GM10266 (cell line): ENCODE data around the gene NKD2.
"Not testable (repeated sequence)": the region's sequence is repeated elsewhere in the genome, so short reads cannot be mapped to it uniquely, and the experiment has no call there.

Experiments
- DNase-seq: peaks from one replicate; pipeline ENCODE4 v3.0.0; 2012; ENCODE audit errors: extremely low spot score
- TF ChIP-seq, protein P1 (sequence below): IDR thresholded peaks from 2 replicates; pipeline ENCODE4 v1.5.1; 2012; ENCODE audit warnings: mild to moderate bottlenecking, low read depth; ENCODE audit not compliant: control insufficient read depth, insufficient read depth; ENCODE audit errors: missing control alignments

NKD2 gene

GRCh38 chr5:1078206-1078605, 69.6 kb downstream of the NKD2 start:
- DNase-seq, result no peak
- TF ChIP-seq, protein P1, sequence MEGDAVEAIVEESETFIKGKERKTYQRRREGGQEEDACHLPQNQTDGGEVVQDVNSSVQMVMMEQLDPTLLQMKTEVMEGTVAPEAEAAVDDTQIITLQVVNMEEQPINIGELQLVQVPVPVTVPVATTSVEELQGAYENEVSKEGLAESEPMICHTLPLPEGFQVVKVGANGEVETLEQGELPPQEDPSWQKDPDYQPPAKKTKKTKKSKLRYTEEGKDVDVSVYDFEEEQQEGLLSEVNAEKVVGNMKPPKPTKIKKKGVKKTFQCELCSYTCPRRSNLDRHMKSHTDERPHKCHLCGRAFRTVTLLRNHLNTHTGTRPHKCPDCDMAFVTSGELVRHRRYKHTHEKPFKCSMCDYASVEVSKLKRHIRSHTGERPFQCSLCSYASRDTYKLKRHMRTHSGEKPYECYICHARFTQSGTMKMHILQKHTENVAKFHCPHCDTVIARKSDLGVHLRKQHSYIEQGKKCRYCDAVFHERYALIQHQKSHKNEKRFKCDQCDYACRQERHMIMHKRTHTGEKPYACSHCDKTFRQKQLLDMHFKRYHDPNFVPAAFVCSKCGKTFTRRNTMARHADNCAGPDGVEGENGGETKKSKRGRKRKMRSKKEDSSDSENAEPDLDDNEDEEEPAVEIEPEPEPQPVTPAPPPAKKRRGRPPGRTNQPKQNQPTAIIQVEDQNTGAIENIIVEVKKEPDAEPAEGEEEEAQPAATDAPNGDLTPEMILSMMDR, result no peak

- TF ChIP-seq, protein P1, result no peak
- DNase-seq, result no peak
Measured at GRCh38 chr5:1078851-1079250, 70.2 kb downstream of the NKD2 start.

DNA sequence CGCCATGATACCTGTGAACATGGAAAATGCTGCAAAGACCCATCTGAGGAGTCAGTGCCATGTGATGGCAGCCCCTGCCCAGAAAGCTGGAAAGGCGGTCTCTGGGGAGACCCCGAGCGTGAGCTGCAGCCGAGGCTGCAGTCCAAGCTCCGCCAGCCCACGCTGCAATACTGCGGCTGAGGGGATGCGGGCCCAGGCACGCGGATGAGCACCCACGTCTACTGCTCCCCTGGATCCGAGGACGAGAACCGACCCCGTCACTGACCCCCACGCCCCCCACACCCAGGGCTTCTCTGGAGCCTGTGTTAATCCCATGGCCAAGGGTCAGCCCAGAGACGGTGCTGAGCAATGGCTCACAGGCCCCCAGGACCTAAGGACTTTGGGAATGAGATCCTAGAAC, 70.9 kb downstream of the NKD2 start:
- TF ChIP-seq, protein P1, result no peak
- DNase-seq, result no peak

DNA sequence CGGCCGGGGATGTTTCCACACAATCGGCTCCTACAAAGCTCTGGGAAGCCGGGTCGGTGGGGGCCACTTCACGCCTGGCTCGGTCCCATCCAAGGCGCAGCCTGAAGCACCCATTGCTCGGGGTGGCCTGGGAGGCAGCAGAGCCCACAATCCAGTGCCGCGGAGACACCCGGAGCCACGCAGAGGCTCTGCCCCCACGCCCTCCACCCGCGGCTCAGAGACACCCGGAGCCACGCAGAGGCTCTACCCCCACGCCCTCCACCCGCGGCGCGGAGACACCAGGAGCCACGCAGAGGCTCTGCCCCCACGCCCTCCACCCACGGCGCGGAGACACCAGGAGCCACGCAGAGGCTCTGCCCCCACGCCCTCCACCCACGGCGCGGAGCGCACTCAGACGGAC, 71.4 kb downstream of the NKD2 start:
- DNase-seq, result no peak
- TF ChIP-seq, protein P1, result no peak

DNA sequence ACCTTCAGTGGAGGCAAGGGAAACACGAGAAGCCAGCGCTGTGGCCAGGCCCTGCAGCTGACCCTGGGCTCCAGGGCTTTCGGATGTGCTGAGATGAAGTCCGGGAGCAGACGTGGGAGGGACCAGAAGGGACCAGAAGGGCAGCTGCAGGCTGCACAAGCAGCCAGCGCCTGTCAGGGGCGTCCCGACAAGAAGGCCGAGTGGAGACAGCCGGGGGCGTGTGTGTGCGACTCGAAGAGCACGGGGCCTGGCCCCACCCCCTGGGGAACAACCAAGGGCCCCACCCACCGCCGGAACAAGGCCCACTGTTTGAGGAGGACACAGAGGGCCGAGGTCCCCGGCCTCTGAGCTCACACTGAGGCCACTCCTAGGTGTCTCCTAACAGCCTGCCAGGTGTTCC, 71.8 kb downstream of the NKD2 start:
- TF ChIP-seq, protein P1, result no peak
- DNase-seq, result no peak

- no peak for DNase-seq
- TF ChIP-seq, protein P1, result no peak
Measured at GRCh38 chr5:1081519-1081918, 72.9 kb downstream of the NKD2 start.

DNA sequence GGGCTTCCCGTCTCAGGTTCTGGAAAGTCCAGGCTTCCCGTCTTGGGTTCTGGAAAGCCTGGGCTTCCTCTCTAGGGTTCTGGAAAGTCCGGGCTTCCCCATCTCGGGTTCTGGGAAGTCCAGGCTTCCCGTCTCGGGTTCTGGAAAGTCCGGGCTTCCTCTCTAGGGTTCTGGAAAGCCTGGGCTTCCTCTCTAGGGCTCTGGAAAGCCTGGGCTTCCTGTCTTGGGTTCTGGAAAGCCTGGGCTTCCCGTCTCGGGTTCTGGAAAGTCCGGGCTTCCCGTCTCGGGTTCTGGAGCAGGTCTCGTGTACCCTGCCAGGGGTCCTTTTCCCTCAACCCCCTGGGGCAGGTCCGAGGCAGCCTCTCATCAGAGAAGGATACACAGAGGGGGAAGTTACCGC, 74.4 kb downstream of the NKD2 start:
- DNase-seq, result not testable (repeated sequence)
